ENCODE data around the gene KSR1. TPM values are rescaled to one million over a fixed set of nuclear protein-coding genes. Genes with fewer than 3 reads are reported as not detected.

The KSR1 gene
- total and polyA plus RNA-seq, 2 of the 4 experiments (the other 2 are of a cell fraction), result 12.5 to 21.9 TPM

- Histone ChIP-seq H4K20me1 (ENCODE audit: insufficient read depth, low read length) (peaks cover 25% of the 10 kb centered on the region), H4K91ac (ENCODE audit: insufficient read depth, low read depth, low read length) (peak overlapping the region; percentile 99), H2AFZ (replicated peaks; ENCODE audit: low read length, poor library complexity) (peak overlapping the region; percentile 66), H2BK15ac (ENCODE audit: low read depth, low read length) (peak overlapping the region; percentile 85; the same call in 2 of the 3 replicates), H3K18ac (ENCODE audit: low read depth, low read length) (peak overlapping the region; percentile 97), H2BK120ac (ENCODE audit: low read depth, low read length) (peak overlapping the region; percentile 99), H3K27me3 (ENCODE audit: control insufficient read depth, insufficient read depth, low read length) (no peaks in the 10 kb centered on the region), H2BK5ac (ENCODE audit: low read depth, low read length, poor library complexity, severe bottlenecking) (peak overlapping the region; percentile 97), H3K9ac (ENCODE audit: low read depth, low read length) (peak overlapping the region; percentile 40), H4K8ac (ENCODE audit: low read depth in 2 of 2, low read length in 2 of 2) (peak overlapping the region; percentile 76 to 94), H2BK20ac (ENCODE audit: low read depth, low read length) (peak overlapping the region; percentile 99), H3K9me3 (ENCODE audit: control insufficient read depth, insufficient read depth, low read length) (no peaks in the 10 kb centered on the region), H3K4me1 (ENCODE audit: control insufficient read depth, insufficient read depth, low read length) (peaks cover 71% of the 10 kb centered on the region), H3K79me1 (ENCODE audit: low read depth in 1 of 2, low read length in 2 of 2) (peaks cover 40 to 89% of the 10 kb centered on the region in 2 experiments), H3K23ac (ENCODE audit: low read depth, low read length) (peak overlapping the region; percentile 98), H3K36me3 (ENCODE audit: control insufficient read depth, insufficient read depth, low read length) (no peaks in the 10 kb centered on the region), H3K27ac (ENCODE audit: insufficient read depth, low read length) (peak overlapping the region; percentile 94), H2AK5ac (ENCODE audit: low read depth, low read length) (peak overlapping the region; percentile 98), H2AK9ac (replicated peaks; ENCODE audit: low read depth, low read length, poor library complexity) (peak overlapping the region; percentile 35), H3K9me1 (ENCODE audit: insufficient read depth, low read length) (peaks cover 74% of the 10 kb centered on the region), H3K4me2 (ENCODE audit: low read depth, low read length) (peak overlapping the region; percentile 9), H3K56ac (ENCODE audit: extremely low read depth, insufficient read depth, low read length) (peak overlapping the region; percentile 77), H3K14ac (replicated peaks; ENCODE audit: low read depth, low read length) (peak overlapping the region; percentile 94), H4K5ac (ENCODE audit: low read depth, low read length) (peak overlapping the region; percentile 96), H3K4ac (ENCODE audit: low read depth, low read length) (peak overlapping the region; percentile 99), H3K4me3 (ENCODE audit: insufficient read depth, low read depth, low read length) (no peak overlapping the region)
- DNase-seq (peak; percentile 44), ATAC-seq (ENCODE audit: low read depth) (no peak)
- WGBS, 2 experiments (ENCODE audit: extremely low coverage in 2 of 2, insufficient read length in 1 of 2), result 44% methylated on average over 2 of the region's 12 CpGs; no CpG with 5 or more reads in 1 of the 2 experiments
- intact Hi-C loops (cut with micrococcal nuclease) (loop anchor here (2.0 kb wide), 1 partner anchor 79 kb away; the partner anchor contains the start of gene KSR1), dilution Hi-C loops (cut with HindIII; ENCODE audit: low sequenced_read_pairs, unreplicated experiment) (no loop called here), in situ Hi-C loops (cut with MboI; ENCODE audit: low sequenced_read_pairs) (loop anchor here (25.0 kb wide), 1 partner anchor 802 kb away; the partner anchor contains the start of genes IFT20 and TNFAIP1)
- no TSS peak for BruUV-seq (replicated peaks)
- no peak for TF ChIP-seq MXI1 (IDR thresholded peaks at IDR 0.05; ENCODE audit: borderline replicate concordance, low read depth, low read length)
- TF ChIP-seq NFE2L2 (IDR thresholded peaks at IDR 0.05; ENCODE audit: low read depth, low read length), result peak; percentile 74
- POLR2A ChIA-PET (ENCODE audit: unreplicated experiment), result no interaction called here
- CTCF ChIA-PET, result no interaction called here
These were observed 79.1 kb downstream of the KSR1 start for GRCh38 chr17:27535178-27535928.
